Measurements from ENCODE around the gene MOV10. TPM values are rescaled to one million over a fixed set of nuclear protein-coding genes. Genes with fewer than 3 reads are reported as not detected.

The MOV10 gene
- total and polyA plus RNA-seq, 2 of the 13 experiments (the other 11 are each of a cell fraction or from before 2014, with no cell fraction given): 56.4 to 58.2 TPM

GRCh38 chr1:112707221-112708001 is 33.0 kb downstream of the MOV10 start:
- peak overlapping the region; percentile 99 for H3K4me2 ChIP-seq (ENCODE audit: low read depth, low read length)
- peaks cover 4 to 46% of the 10 kb centered on the region in 2 experiments; a peak in 4 of 5 replicates for H3K27me3 ChIP-seq (ENCODE audit: control insufficient read depth in 1 of 2, insufficient read depth in 2 of 2, low read length in 2 of 2)
- CTCF ChIA-PET (ENCODE audit: low intra/inter-chr PET ratio, low total read pairs): interaction anchor here (1.7 to 2.6 kb wide), 2 partner anchors 33 to 317 kb away, joined by 6 to 17 read pairs; partner anchors contain the start of gene MOV10
- H3K4me1 ChIP-seq (ENCODE audit: insufficient read depth, low read length): peaks cover 38% of the 10 kb centered on the region
- H3K9me3 ChIP-seq (ENCODE audit: low read length): no peaks in the 10 kb centered on the region
- POLR2A ChIA-PET: interaction anchor here (0.7 to 3.0 kb wide), 6 partner anchors 10 to 206 kb away, joined by 3 to 40 read pairs (median 4); partner anchors contain the start of gene MOV10
- peak overlapping the region; percentile 66 for H2AFZ ChIP-seq (ENCODE audit: low read length)
- ATAC-seq (peak; percentile 66), DNase-seq (ENCODE audit: low spot score) (peak; percentile 83), FAIRE-seq (no peak)
- peaks cover 0 to 11% of the 10 kb centered on the region in 2 experiments; a peak in 4 of 5 replicates for H3K36me3 ChIP-seq (replicated peaks in 1 of 2; ENCODE audit: control insufficient read depth in 1 of 2, insufficient read depth in 2 of 2, low read length in 2 of 2)
- H4K20me1 ChIP-seq (ENCODE audit: insufficient read depth, low read length): no peaks in the 10 kb centered on the region
- in situ Hi-C loops (cut with HindIII; ENCODE audit: extremely low pct_ligation_motif_present, low pct_unique_long_range_greater_than_20kb): loop anchor here (5.0 to 25.0 kb wide), 5 partner anchors 35 to 330 kb away; partner anchors contain the start of genes CAPZA1, MOV10, ST7L and WNT2B
- BruUV-seq (replicated peaks): no TSS peak
- H3K9ac ChIP-seq (ENCODE audit: insufficient read depth, low read depth, low read length): peak overlapping the region; percentile 59
- H3K27ac ChIP-seq (ENCODE audit: extremely low read length, insufficient read depth, low read length): no peak overlapping the region
- H3K79me2 ChIP-seq (ENCODE audit: insufficient read depth, low read length): peaks cover 22% of the 10 kb centered on the region
- WGBS (ENCODE audit: low lambda C conversion rate): 5% methylated on average over 17 of the region's 42 CpGs
- peak overlapping the region; percentile 96 to 99 (median 98) for H3K4me3 ChIP-seq (replicated peaks in 1 of 3; ENCODE audit: insufficient read depth in 1 of 3, low read depth in 2 of 3, low read length in 3 of 3)
- intact Hi-C loops (cut with micrococcal nuclease; ENCODE audit: unreplicated experiment): loop anchor here (1.0 to 2.0 kb wide), 2 partner anchors 88 to 313 kb away; partner anchors contain the start of genes CAPZA1 and ST7L
- TF ChIP-seq ARID4A (CRISPR knock-in tag; IDR thresholded peaks at IDR 0.05; ENCODE audit: borderline replicate concordance): peak; percentile 64; the same call in 1 of the 2 replicates
- no peak; the same call in 1 of the 2 replicates for TF ChIP-seq BHLHE40 (IDR thresholded peaks at IDR 0.05; ENCODE audit: low read length)
- peak; percentile 46 for TF ChIP-seq HNF4A (CRISPR knock-in tag; IDR thresholded peaks at IDR 0.05)
- TF ChIP-seq AGO2 (optimal IDR thresholded peaks at IDR 0.05; ENCODE audit: low read depth, low read length): no peak
- TF ChIP-seq ZNF687 (CRISPR knock-in tag; IDR thresholded peaks at IDR 0.05): peak; percentile 66
- no peak for TF ChIP-seq ZNF230 (CRISPR knock-in tag; IDR thresholded peaks at IDR 0.05)
- peak; percentile 63 for TF ChIP-seq NRL (CRISPR knock-in tag; IDR thresholded peaks at IDR 0.05; ENCODE audit: borderline replicate concordance)
- TF ChIP-seq ZNF772 (CRISPR knock-in tag; IDR thresholded peaks at IDR 0.05): 0 out of 2 replicates have a peak, but pooled peaks have one; percentile 12
- no peak for TF ChIP-seq MZF1 (CRISPR knock-in tag; IDR thresholded peaks at IDR 0.05; ENCODE audit: borderline replicate concordance)
- no peak for TF ChIP-seq ATAD3A (CRISPR knock-in tag; IDR thresholded peaks at IDR 0.05)
